Measurements from ENCODE around the gene GPX4. TPM values are rescaled to one million over a fixed set of nuclear protein-coding genes. Genes with fewer than 3 reads are reported as not detected.

GPX4 gene
- total and polyA plus RNA-seq, 2 experiments from 2014 or later: 351 to 573 TPM

DNA sequence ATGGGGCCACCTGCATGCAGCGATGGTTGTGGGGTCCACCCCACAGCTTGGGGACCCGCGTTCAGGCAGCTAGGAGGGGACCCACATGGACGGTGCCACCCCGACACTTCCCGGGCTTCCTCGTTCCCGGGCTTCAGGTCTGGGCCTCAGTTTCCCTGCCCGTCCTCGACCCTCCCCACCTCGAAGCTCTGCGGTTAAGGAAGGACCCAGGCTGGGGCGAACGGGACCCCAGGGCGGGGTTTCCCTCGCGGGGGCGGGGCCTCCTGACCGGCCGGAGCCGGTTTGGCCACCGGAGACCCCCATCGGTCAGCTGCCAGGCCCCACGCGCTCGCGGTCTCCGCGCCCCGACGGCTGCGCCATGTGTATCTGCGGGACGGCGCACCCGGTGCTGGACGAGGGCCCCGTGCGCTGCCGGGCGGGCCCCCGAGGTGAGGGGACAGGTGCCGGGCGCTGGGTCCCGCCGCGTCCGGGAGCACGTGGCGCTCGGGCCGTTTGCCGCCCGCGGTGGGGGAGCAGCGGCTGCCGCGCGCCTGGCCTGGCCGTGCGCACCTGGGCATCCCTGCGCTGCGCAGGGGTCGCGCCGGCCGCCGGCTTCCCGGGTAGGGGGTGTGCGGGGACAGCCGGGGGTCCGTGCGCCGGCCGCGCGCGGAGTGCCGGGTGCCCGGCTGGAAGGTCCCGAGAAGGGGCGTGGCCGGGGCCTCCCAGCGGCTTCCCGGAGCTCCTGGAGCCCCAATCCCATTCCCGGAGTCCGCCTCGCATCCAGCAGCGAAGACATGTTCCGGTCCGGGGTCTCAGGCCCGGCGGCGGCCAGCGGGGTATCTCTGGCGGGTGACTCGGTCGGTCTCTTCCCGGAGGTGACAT lies 32.6 kb upstream of the GPX4 start:
- Mint-ChIP-seq H3K36me3 (ENCODE audit: low read depth) (peaks cover 16% of the 10 kb centered on the region), H3K27ac (no peak overlapping the region), H3K4me1 (peaks cover 12% of the 10 kb centered on the region), H3K9me3 (no peaks in the 10 kb centered on the region), H3K27me3 (ENCODE audit: insufficient read depth, low read depth, poor library complexity) (peaks cover 16% of the 10 kb centered on the region), H3K4me3 (peak overlapping the region; percentile 82)
- Histone ChIP-seq H3K4me2 (peak overlapping the region; percentile 81), H3K9me2 (ENCODE audit: insufficient read depth) (no peaks in the 10 kb centered on the region), H3K36me3 (ENCODE audit: insufficient read depth) (peaks cover 4% of the 10 kb centered on the region; the same call in 1 of the 2 replicates), H3K27ac (ENCODE audit: low read depth) (no peak overlapping the region), H3F3A (replicated peaks; ENCODE audit: low read depth) (peaks cover 13% of the 10 kb centered on the region), H2AFZ (peak overlapping the region; percentile 91), H3K79me2 (replicated peaks; ENCODE audit: insufficient read depth) (0 out of 2 replicates have a peak, but pooled peaks cover 4% of the 10 kb centered on the region), H4K20me1 (replicated peaks; ENCODE audit: insufficient read depth) (0 out of 2 replicates have a peak, but pooled peaks cover 3% of the 10 kb centered on the region), H3K4me1 (ENCODE audit: insufficient read depth) (peaks cover 3% of the 10 kb centered on the region; the same call in 1 of the 2 replicates), H3K4me3 (peak overlapping the region; percentile 63), H3K27me3 (ENCODE audit: insufficient read depth) (peaks cover 10% of the 10 kb centered on the region)
- TF ChIP-seq NANOG (IDR thresholded peaks at IDR 0.05; ENCODE audit: borderline replicate concordance): no peak
- no peak for TF ChIP-seq ZNF114 (CRISPR knock-in tag; IDR thresholded peaks at IDR 0.05)
- no peak for TF ChIP-seq JUNB (IDR thresholded peaks at IDR 0.05; ENCODE audit: unreplicated experiment)
- TF ChIP-seq POLR2AphosphoS5 (IDR thresholded peaks at IDR 0.05; ENCODE audit: low read depth): peak; percentile 57
- TF ChIP-seq, protein P1, sequence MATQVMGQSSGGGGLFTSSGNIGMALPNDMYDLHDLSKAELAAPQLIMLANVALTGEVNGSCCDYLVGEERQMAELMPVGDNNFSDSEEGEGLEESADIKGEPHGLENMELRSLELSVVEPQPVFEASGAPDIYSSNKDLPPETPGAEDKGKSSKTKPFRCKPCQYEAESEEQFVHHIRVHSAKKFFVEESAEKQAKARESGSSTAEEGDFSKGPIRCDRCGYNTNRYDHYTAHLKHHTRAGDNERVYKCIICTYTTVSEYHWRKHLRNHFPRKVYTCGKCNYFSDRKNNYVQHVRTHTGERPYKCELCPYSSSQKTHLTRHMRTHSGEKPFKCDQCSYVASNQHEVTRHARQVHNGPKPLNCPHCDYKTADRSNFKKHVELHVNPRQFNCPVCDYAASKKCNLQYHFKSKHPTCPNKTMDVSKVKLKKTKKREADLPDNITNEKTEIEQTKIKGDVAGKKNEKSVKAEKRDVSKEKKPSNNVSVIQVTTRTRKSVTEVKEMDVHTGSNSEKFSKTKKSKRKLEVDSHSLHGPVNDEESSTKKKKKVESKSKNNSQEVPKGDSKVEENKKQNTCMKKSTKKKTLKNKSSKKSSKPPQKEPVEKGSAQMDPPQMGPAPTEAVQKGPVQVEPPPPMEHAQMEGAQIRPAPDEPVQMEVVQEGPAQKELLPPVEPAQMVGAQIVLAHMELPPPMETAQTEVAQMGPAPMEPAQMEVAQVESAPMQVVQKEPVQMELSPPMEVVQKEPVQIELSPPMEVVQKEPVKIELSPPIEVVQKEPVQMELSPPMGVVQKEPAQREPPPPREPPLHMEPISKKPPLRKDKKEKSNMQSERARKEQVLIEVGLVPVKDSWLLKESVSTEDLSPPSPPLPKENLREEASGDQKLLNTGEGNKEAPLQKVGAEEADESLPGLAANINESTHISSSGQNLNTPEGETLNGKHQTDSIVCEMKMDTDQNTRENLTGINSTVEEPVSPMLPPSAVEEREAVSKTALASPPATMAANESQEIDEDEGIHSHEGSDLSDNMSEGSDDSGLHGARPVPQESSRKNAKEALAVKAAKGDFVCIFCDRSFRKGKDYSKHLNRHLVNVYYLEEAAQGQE (IDR thresholded peaks at IDR 0.05; ENCODE audit: unreplicated experiment): no peak
- TF ChIP-seq, protein P2, sequence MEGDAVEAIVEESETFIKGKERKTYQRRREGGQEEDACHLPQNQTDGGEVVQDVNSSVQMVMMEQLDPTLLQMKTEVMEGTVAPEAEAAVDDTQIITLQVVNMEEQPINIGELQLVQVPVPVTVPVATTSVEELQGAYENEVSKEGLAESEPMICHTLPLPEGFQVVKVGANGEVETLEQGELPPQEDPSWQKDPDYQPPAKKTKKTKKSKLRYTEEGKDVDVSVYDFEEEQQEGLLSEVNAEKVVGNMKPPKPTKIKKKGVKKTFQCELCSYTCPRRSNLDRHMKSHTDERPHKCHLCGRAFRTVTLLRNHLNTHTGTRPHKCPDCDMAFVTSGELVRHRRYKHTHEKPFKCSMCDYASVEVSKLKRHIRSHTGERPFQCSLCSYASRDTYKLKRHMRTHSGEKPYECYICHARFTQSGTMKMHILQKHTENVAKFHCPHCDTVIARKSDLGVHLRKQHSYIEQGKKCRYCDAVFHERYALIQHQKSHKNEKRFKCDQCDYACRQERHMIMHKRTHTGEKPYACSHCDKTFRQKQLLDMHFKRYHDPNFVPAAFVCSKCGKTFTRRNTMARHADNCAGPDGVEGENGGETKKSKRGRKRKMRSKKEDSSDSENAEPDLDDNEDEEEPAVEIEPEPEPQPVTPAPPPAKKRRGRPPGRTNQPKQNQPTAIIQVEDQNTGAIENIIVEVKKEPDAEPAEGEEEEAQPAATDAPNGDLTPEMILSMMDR (conservative IDR thresholded peaks at IDR 0.05; ENCODE audit: low read depth in 2 of 2): no peak
- DNase-seq (ENCODE audit: low spot score) (peak; percentile 80), ATAC-seq (peak; percentile 30)

DNA sequence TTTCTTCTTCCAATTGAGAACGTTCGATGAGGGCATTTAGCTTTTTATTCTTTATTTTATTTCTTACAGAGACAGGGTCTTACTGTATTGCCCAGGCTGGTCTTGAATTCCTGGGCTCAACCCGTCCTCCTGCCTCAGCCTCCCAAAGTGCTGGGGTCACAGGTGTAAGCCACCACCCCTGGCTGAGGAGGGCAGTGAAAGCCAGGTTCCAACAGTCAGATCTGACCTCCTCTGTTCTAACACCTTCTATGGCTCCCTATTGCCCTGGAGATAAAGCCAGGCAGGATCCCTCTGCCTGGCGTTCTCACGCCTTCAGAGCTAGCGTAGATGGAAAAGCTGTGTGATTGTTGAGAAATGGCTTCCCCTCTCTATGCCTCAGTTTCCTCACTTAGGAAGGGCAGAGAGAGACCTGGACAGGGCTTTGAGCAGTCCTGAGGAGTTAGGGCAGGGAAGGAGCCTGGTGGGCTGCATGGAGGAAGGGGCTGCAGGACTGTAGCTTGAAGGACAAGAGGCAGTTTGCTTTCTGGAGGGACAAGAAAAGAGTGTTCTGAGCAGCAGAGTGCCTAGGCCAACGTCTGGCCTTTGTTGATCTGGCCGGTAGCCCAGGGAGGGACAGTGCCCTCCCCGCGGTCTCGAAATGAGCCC lies 31.3 kb upstream of the GPX4 start:
- peaks cover 15% of the 10 kb centered on the region for H3K27me3 Mint-ChIP-seq (ENCODE audit: insufficient read depth, low read depth, poor library complexity)
- Histone ChIP-seq H3K27ac (ENCODE audit: low read depth) (no peak overlapping the region), H3K27me3 (ENCODE audit: insufficient read depth) (0 out of 2 replicates have a peak, but pooled peaks cover 5% of the 10 kb centered on the region), H3F3A (replicated peaks; ENCODE audit: low read depth) (peaks cover 16% of the 10 kb centered on the region), H3K36me3 (ENCODE audit: insufficient read depth) (peaks cover 4% of the 10 kb centered on the region; the same call in 1 of the 2 replicates), H3K4me3 (peak overlapping the region; percentile 63; the same call in 1 of the 2 replicates), H3K9me2 (ENCODE audit: insufficient read depth) (no peaks in the 10 kb centered on the region), H4K20me1 (replicated peaks; ENCODE audit: insufficient read depth) (0 out of 2 replicates have a peak, but pooled peaks cover 3% of the 10 kb centered on the region), H3K4me2 (no peak overlapping the region), H3K4me1 (ENCODE audit: insufficient read depth) (no peaks in the 10 kb centered on the region; the same call in 1 of the 2 replicates), H2AFZ (no peak overlapping the region), H3K79me2 (replicated peaks; ENCODE audit: insufficient read depth) (0 out of 2 replicates have a peak, but pooled peaks cover 4% of the 10 kb centered on the region)
- H3K4me1 Mint-ChIP-seq: peaks cover 11% of the 10 kb centered on the region; the same call in 2 of the 3 replicates
- DNase-seq (ENCODE audit: low spot score): no peak
- H3K27ac Mint-ChIP-seq: no peak overlapping the region
- H3K9me3 Mint-ChIP-seq: no peaks in the 10 kb centered on the region
- TF ChIP-seq POLR2AphosphoS5 (IDR thresholded peaks at IDR 0.05; ENCODE audit: low read depth) (no peak), ZNF331 (CRISPR knock-in tag; IDR thresholded peaks at IDR 0.05; ENCODE audit: low read depth) (no peak)
- peak overlapping the region; percentile 82 for H3K4me3 Mint-ChIP-seq
- ATAC-seq: no peak
- H3K36me3 Mint-ChIP-seq (ENCODE audit: low read depth): peaks cover 22% of the 10 kb centered on the region
